ENCODE measurements around the gene CKMT2. TPM values are rescaled to one million over a fixed set of nuclear protein-coding genes. Genes with fewer than 3 reads are reported as not detected.

Gene CKMT2
- total and polyA plus RNA-seq, 2 of the 4 experiments (the other 2 are of a cell fraction): 0.21 to 0.36 TPM

DNA sequence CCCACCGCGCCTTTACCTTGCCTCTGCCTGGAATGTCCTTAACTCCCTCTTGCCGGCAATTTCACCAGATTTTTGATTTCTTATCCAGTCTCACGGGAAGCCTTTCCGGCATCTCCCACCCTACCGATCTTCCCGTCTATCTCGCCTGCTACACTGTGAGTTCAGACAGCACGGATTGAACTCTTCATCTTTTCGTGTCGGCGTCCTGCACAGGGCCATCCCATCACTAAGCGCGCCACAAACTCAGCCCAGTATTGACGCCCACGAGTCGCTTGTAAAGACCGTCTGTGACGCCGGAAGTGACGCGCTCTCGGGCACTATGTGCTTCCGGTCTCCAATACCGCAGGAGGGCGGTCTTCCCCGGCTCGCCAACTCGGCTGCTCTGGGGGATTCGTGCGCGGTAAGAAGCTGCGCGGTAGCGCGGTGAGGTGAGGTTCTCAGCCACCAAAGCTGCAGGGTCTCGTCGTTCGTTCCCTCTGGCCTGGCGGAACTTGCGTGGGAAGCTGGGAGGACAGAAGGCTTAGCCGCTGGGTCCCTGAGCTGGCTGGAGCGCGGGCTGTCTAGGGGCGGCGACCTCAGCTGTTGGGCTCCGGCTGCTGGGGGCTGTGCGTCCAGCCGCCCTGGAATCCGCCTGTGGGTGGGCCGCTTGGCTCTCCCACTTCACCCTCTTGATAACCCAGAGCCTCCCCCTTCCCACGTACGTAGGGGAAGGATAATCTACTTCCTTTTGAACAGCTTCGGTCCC lies 68.3 kb downstream of the CKMT2 start, which contains the start of gene ZCCHC9:
TSS of gene ZCCHC9 (plus strand) at position 317 of the 745 bp plus-strand sequence. CDS start 3,171 bp downstream, outside the sequence.
- Histone ChIP-seq H3K36me3 (ENCODE audit: control insufficient read depth, insufficient read depth, low read length) (peaks cover 2% of the 10 kb centered on the region), H4K8ac (ENCODE audit: low read depth in 2 of 2, low read length in 2 of 2) (peak within 1 kb of the TSS; percentile 66 to 100), H3K9me1 (ENCODE audit: insufficient read depth, low read length) (peaks cover 3% of the 10 kb centered on the region; the same call in 1 of the 2 replicates), H3K4me3 (ENCODE audit: insufficient read depth, low read depth, low read length) (peak within 1 kb of the TSS; percentile 61), H3K27ac (ENCODE audit: insufficient read depth, low read length) (peak within 1 kb of the TSS; percentile 91), H2BK20ac (ENCODE audit: low read depth, low read length) (peak within 1 kb of the TSS; percentile 78; the same call in 1 of the 2 replicates), H3K56ac (ENCODE audit: extremely low read depth, insufficient read depth, low read length) (peak within 1 kb of the TSS; percentile 96), H3K9me3 (ENCODE audit: control insufficient read depth, insufficient read depth, low read length) (no peaks in the 10 kb centered on the region), H4K91ac (ENCODE audit: insufficient read depth, low read depth, low read length) (peak within 1 kb of the TSS; percentile 94), H3K4me1 (ENCODE audit: control insufficient read depth, insufficient read depth, low read length) (peaks cover 4% of the 10 kb centered on the region), H3K9ac (ENCODE audit: low read depth, low read length) (peak within 1 kb of the TSS; percentile 95), H2BK5ac (ENCODE audit: low read depth, low read length, poor library complexity, severe bottlenecking) (peak within 1 kb of the TSS; percentile 98), H4K20me1 (ENCODE audit: insufficient read depth, low read length) (no peaks in the 10 kb centered on the region), H3K23ac (ENCODE audit: low read depth, low read length) (peak within 1 kb of the TSS; percentile 99), H3K4me2 (ENCODE audit: low read depth, low read length) (peak within 1 kb of the TSS; percentile 77), H2AFZ (replicated peaks; ENCODE audit: low read length, poor library complexity) (peak within 1 kb of the TSS; percentile 99), H2BK15ac (ENCODE audit: low read depth, low read length) (peak within 1 kb of the TSS; percentile 85; the same call in 2 of the 3 replicates), H3K79me1 (ENCODE audit: low read depth in 1 of 2, low read length in 2 of 2) (peaks cover 14 to 58% of the 10 kb centered on the region in 2 experiments), H2AK5ac (ENCODE audit: low read depth, low read length) (peak within 1 kb of the TSS; percentile 82), H4K5ac (ENCODE audit: low read depth, low read length) (peak within 1 kb of the TSS; percentile 93), H3K14ac (replicated peaks; ENCODE audit: low read depth, low read length) (peak within 1 kb of the TSS; percentile 99), H2BK120ac (ENCODE audit: low read depth, low read length) (peak within 1 kb of the TSS; percentile 94), H3K4ac (ENCODE audit: low read depth, low read length) (peak within 1 kb of the TSS; percentile 98), H3K27me3 (ENCODE audit: control insufficient read depth, insufficient read depth, low read length) (no peaks in the 10 kb centered on the region), H3K18ac (ENCODE audit: low read depth, low read length) (peak within 1 kb of the TSS; percentile 78), H2AK9ac (replicated peaks; ENCODE audit: low read depth, low read length, poor library complexity) (peak within 1 kb of the TSS; percentile 98)
- WGBS, 2 experiments (ENCODE audit: extremely low coverage in 2 of 2, insufficient read length in 1 of 2): 0% methylated on average over 23 of the region's 54 CpGs; no CpG with 5 or more reads in 1 of the 2 experiments
- ATAC-seq (ENCODE audit: low read depth): peak; percentile 87
- ChIA-PET CTCF (no interaction called here), POLR2A (ENCODE audit: unreplicated experiment) (interaction anchor here (0.7 kb wide), 1 partner anchor 10 kb away, joined by 3 read pairs; no protein-coding TSS in a partner anchor)
- BruUV-seq (replicated peaks): no TSS peak
- dilution Hi-C loops (cut with HindIII; ENCODE audit: low sequenced_read_pairs, unreplicated experiment): no loop called here
- in situ Hi-C loops (cut with MboI; ENCODE audit: low sequenced_read_pairs): no loop called here
- TF ChIP-seq, protein P1, sequence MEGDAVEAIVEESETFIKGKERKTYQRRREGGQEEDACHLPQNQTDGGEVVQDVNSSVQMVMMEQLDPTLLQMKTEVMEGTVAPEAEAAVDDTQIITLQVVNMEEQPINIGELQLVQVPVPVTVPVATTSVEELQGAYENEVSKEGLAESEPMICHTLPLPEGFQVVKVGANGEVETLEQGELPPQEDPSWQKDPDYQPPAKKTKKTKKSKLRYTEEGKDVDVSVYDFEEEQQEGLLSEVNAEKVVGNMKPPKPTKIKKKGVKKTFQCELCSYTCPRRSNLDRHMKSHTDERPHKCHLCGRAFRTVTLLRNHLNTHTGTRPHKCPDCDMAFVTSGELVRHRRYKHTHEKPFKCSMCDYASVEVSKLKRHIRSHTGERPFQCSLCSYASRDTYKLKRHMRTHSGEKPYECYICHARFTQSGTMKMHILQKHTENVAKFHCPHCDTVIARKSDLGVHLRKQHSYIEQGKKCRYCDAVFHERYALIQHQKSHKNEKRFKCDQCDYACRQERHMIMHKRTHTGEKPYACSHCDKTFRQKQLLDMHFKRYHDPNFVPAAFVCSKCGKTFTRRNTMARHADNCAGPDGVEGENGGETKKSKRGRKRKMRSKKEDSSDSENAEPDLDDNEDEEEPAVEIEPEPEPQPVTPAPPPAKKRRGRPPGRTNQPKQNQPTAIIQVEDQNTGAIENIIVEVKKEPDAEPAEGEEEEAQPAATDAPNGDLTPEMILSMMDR (conservative IDR thresholded peaks at IDR 0.05; ENCODE audit: low read depth, low read length): peak; percentile 35
- TF ChIP-seq, protein P2, sequence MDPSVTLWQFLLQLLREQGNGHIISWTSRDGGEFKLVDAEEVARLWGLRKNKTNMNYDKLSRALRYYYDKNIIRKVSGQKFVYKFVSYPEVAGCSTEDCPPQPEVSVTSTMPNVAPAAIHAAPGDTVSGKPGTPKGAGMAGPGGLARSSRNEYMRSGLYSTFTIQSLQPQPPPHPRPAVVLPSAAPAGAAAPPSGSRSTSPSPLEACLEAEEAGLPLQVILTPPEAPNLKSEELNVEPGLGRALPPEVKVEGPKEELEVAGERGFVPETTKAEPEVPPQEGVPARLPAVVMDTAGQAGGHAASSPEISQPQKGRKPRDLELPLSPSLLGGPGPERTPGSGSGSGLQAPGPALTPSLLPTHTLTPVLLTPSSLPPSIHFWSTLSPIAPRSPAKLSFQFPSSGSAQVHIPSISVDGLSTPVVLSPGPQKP (IDR thresholded peaks at IDR 0.05; ENCODE audit: borderline replicate concordance, low read depth, low read length): no peak; the same call in 1 of the 2 replicates
- TF ChIP-seq POLR2A (IDR thresholded peaks at IDR 0.05; ENCODE audit: low read depth, low read length): peak; percentile 94
- TF ChIP-seq CEBPB (IDR thresholded peaks at IDR 0.05; ENCODE audit: low read depth, low read length): no peak
- peak; percentile 28; the same call in 1 of the 2 replicates for TF ChIP-seq MAZ (IDR thresholded peaks at IDR 0.05; ENCODE audit: borderline replicate concordance, low read depth, low read length)
- TF ChIP-seq MXI1 (IDR thresholded peaks at IDR 0.05; ENCODE audit: borderline replicate concordance, low read depth, low read length): 0 out of 2 replicates have a peak, but pooled peaks have one; percentile 51
- DNase-seq: peak; percentile 96
- intact Hi-C loops (cut with micrococcal nuclease): loop anchor here (1.0 to 10.0 kb wide), 5 partner anchors 119 to 866 kb away; partner anchors contain the start of gene SSBP2

Data from IMR-90 (cell line).